PC-9 (cell line): ENCODE results near the gene CCDC3. TPM values are rescaled to one million over a fixed set of nuclear protein-coding genes. Genes with fewer than 3 reads are reported as not detected.

Experiments used
- BruUV-seq: library from RNA; stranded (reverse); fragments of 400-500 nt; replicated peaks from 2 replicates; lab custom pipeline; 2021; lab: Mats Ljungman, UMichigan
- CTCF ChIA-PET: fragments of 300-600 bp; sonication (Branson Sonifier 250); formaldehyde crosslinking; loops from one replicate; lab custom pipeline; 2022; ENCODE audit warnings: antibody characterized with exemption; lab: Charles Lee
- POLR2A ChIA-PET: fragments of 300-600 bp; sonication (Branson Sonifier 250); formaldehyde crosslinking; loops from one replicate; lab custom pipeline; 2022; ENCODE audit warnings: antibody characterized with exemption; ENCODE audit not compliant: unreplicated experiment; lab: Charles Lee
- DNase-seq, 2 experiments: peaks; one replicate each; pipeline versions ENCODE4 v3.0.0 to v3.0.0-alpha.2; 2015 to 2022; ENCODE audit warnings: mixed read lengths in 1 of 2
- H2AFZ ChIP-seq: fragments of 200-600 bp; sonication (generic); 2 replicates; pipeline ENCODE4 v1.8.1; 2017; ENCODE audit warnings: antibody characterized with exemption
- H3F3A ChIP-seq: fragments of 200-600 bp; sonication (generic); 2 replicates; pipeline ENCODE4 v1.8.1; 2017; ENCODE audit warnings: antibody characterized with exemption, mild to moderate bottlenecking, low read depth; ENCODE audit not compliant: insufficient read depth
- H3K27ac ChIP-seq: fragments of 200-600 bp; sonication (generic); 2 replicates; pipeline ENCODE4 v1.6.1; 2016; ENCODE audit warnings: mixed run types
- H3K27me3 ChIP-seq: fragments of 200-600 bp; sonication (generic); 2 replicates; pipeline ENCODE4 v1.6.1; 2016; ENCODE audit warnings: low read depth, mixed run types; ENCODE audit not compliant: insufficient read depth
- H3K36me3 ChIP-seq: fragments of 200-600 bp; sonication (generic); 2 replicates; pipeline ENCODE4 v1.6.1; 2016; ENCODE audit warnings: low read depth, mixed run types
- H3K4me1 ChIP-seq: fragments of 200-600 bp; sonication (generic); replicated peaks from 2 replicates; pipeline ENCODE4 v1.6.1; 2016; ENCODE audit warnings: mixed run types; ENCODE audit not compliant: insufficient read depth
- H3K4me2 ChIP-seq: fragments of 200-600 bp; sonication (generic); 2 replicates; pipeline ENCODE4 v1.6.1; 2017; ENCODE audit warnings: mixed run types
- H3K4me3 ChIP-seq: fragments of 200-600 bp; sonication (generic); 2 replicates; pipeline ENCODE4 v1.6.1; 2016; ENCODE audit warnings: mixed run types
- H3K79me2 ChIP-seq: fragments of 200-600 bp; sonication (generic); 2 replicates; pipeline ENCODE4 v1.6.1; 2017; ENCODE audit warnings: low read depth, mixed run types
- H3K9me2 ChIP-seq: fragments of 200-600 bp; sonication (generic); 2 replicates; pipeline ENCODE4 v1.8.1; 2017; ENCODE audit warnings: mild to moderate bottlenecking; ENCODE audit not compliant: insufficient read depth
- H3K9me3 ChIP-seq: fragments of 200-600 bp; sonication (generic); 2 replicates; pipeline ENCODE4 v1.8.1; 2016; ENCODE audit warnings: low read depth; ENCODE audit not compliant: insufficient read depth
- H4K20me1 ChIP-seq: fragments of 200-600 bp; sonication (generic); 2 replicates; pipeline ENCODE4 v1.8.1; 2017; ENCODE audit not compliant: insufficient read depth
- CTCF ChIP-seq: fragments of 200-600 bp; sonication (generic); conservative IDR thresholded peaks from 2 replicates; pipeline ENCODE4 v1.6.1; 2017; ENCODE audit warnings: mixed run types, antibody characterized with exemption, mild to moderate bottlenecking, moderate library complexity
- EZH2 ChIP-seq: fragments of 200-600 bp; sonication (generic); IDR thresholded peaks from 2 replicates; pipeline ENCODE4 v1.8.0; 2017; ENCODE audit warnings: antibody characterized with exemption, low read depth
- intact Hi-C: fragments of 100-400 bp; cut with micrococcal nuclease; formaldehyde crosslinking; loops from one replicate; pipeline ENCODE4 v1.10.0; 2022; ENCODE audit not compliant: unreplicated experiment
- total RNA-seq: library from RNA; stranded (reverse); gene quantifications from 2 replicates; pipeline ENCODE4 v1.2.3, GENCODE V29; 2021

The CCDC3 gene
- total RNA-seq, 1 experiment from 2014 or later: not detected

GRCh38 chr10:13043520-13043919 lies 42.0 kb upstream of the CCDC3 start:
- CTCF ChIA-PET: no interaction called here

GRCh38 chr10:13039761-13040160 lies 38.2 kb upstream of the CCDC3 start:
- ChIA-PET POLR2A (interaction anchor here (0.6 kb wide), 1 partner anchor 538 kb away, joined by 3 read pairs; no protein-coding TSS in a partner anchor), CTCF (no interaction called here)
- H3K4me3 ChIP-seq: no peak overlapping the region
- H3K79me2 ChIP-seq: no peaks in the 10 kb centered on the region
- H3K27ac ChIP-seq: no peak overlapping the region
- no peaks in the 10 kb centered on the region for H3F3A ChIP-seq
- no peak overlapping the region for H3K4me2 ChIP-seq
- no peak overlapping the region for H2AFZ ChIP-seq
- DNase-seq: no peak
- no peaks in the 10 kb centered on the region for H3K4me1 ChIP-seq
- H3K36me3 ChIP-seq: no peaks in the 10 kb centered on the region
- no TSS peak for BruUV-seq
- no peaks in the 10 kb centered on the region for H4K20me1 ChIP-seq
- no peaks in the 10 kb centered on the region for H3K9me2 ChIP-seq
- intact Hi-C loops: no loop called here
- H3K27me3 ChIP-seq: no peaks in the 10 kb centered on the region; the same call in 1 of the 2 replicates
- no peak for TF ChIP-seq EZH2
- TF ChIP-seq CTCF: no peak
- no peaks in the 10 kb centered on the region for H3K9me3 ChIP-seq

More at GRCh38 chr10:13043520-13043919, 42.0 kb upstream of the CCDC3 start:
- Histone ChIP-seq H3K9me2 (no peaks in the 10 kb centered on the region), H3K4me2 (no peak overlapping the region), H3K4me1 (no peaks in the 10 kb centered on the region), H3K36me3 (no peaks in the 10 kb centered on the region), H2AFZ (no peak overlapping the region), H3K27me3 (peaks cover 10% of the 10 kb centered on the region; the same call in 1 of the 2 replicates), H3K79me2 (no peaks in the 10 kb centered on the region), H3K27ac (no peak overlapping the region), H4K20me1 (no peaks in the 10 kb centered on the region), H3K4me3 (no peak overlapping the region), H3F3A (no peaks in the 10 kb centered on the region), H3K9me3 (no peaks in the 10 kb centered on the region)
- no peak for TF ChIP-seq CTCF
- no peak for TF ChIP-seq EZH2
- BruUV-seq: no TSS peak
- intact Hi-C loops: no loop called here
- no peak for DNase-seq
- POLR2A ChIA-PET: no interaction called here

- BruUV-seq: no TSS peak
- H3K27ac ChIP-seq: no peak overlapping the region
- H3K9me3 ChIP-seq: no peaks in the 10 kb centered on the region
- ChIA-PET POLR2A (interaction anchor here (0.6 kb wide), 1 partner anchor 12 kb away, joined by 4 read pairs; no protein-coding TSS in a partner anchor), CTCF (interaction anchor here (0.6 kb wide), 1 partner anchor 227 kb away, joined by 7 read pairs; no protein-coding TSS in a partner anchor)
- H3F3A ChIP-seq: no peaks in the 10 kb centered on the region
- intact Hi-C loops: no loop called here
- H3K4me2 ChIP-seq: no peak overlapping the region
- H3K9me2 ChIP-seq: no peaks in the 10 kb centered on the region
- TF ChIP-seq CTCF (no peak), EZH2 (no peak)
- DNase-seq: no peak
- H2AFZ ChIP-seq: no peak overlapping the region
- H3K4me1 ChIP-seq: no peaks in the 10 kb centered on the region
- no peaks in the 10 kb centered on the region; the same call in 1 of the 2 replicates for H3K27me3 ChIP-seq
- H4K20me1 ChIP-seq: no peaks in the 10 kb centered on the region
- no peak overlapping the region for H3K4me3 ChIP-seq
- H3K79me2 ChIP-seq: no peaks in the 10 kb centered on the region
- H3K36me3 ChIP-seq: no peaks in the 10 kb centered on the region
Measured at GRCh38 chr10:13038391-13038790, 36.9 kb upstream of the CCDC3 start.
